Osteocyte (in vitro differentiated cells): ENCODE data around the gene ZNF217. TPM values are rescaled to one million over a fixed set of nuclear protein-coding genes. Genes with fewer than 3 reads are reported as not detected.
"Not testable (repeated sequence)": the region's sequence is repeated elsewhere in the genome, so short reads cannot be mapped to it uniquely, and the experiment has no call there.

Experiments
- DNase-seq: peaks from one replicate; pipeline ENCODE4 v3.0.0; 2021; ENCODE audit warnings: mixed read lengths; ENCODE audit not compliant: unreplicated experiment; ENCODE audit errors: extremely low spot score
- H3K27ac Mint-ChIP-seq: one replicate; pipeline ENCODE4 v1.8.0; 2021; ENCODE audit warnings: mild to moderate bottlenecking, mixed read lengths; ENCODE audit not compliant: unreplicated experiment
- H3K27me3 Mint-ChIP-seq: one replicate; pipeline ENCODE4 v1.8.0; 2021; ENCODE audit warnings: mixed read lengths; ENCODE audit not compliant: unreplicated experiment
- H3K36me3 Mint-ChIP-seq: one replicate; pipeline ENCODE4 v1.8.0; 2021; ENCODE audit warnings: mixed read lengths; ENCODE audit not compliant: unreplicated experiment
- H3K4me1 Mint-ChIP-seq: one replicate; pipeline ENCODE4 v1.8.0; 2021; ENCODE audit warnings: mixed read lengths; ENCODE audit not compliant: unreplicated experiment
- H3K4me3 Mint-ChIP-seq: one replicate; pipeline ENCODE4 v1.8.0; 2021; ENCODE audit warnings: mild to moderate bottlenecking, moderate library complexity, mixed read lengths; ENCODE audit not compliant: unreplicated experiment
- H3K9me3 Mint-ChIP-seq: one replicate; pipeline ENCODE4 v1.8.0; 2021; ENCODE audit warnings: mixed read lengths; ENCODE audit not compliant: unreplicated experiment
- CTCF ChIP-seq: fragments of 200-600 bp; sonication (generic); IDR thresholded peaks from 2 replicates; pipeline ENCODE4 v1.5.0; 2021; ENCODE audit warnings: antibody characterized with exemption, mild to moderate bottlenecking, moderate library complexity
- total RNA-seq: library from RNA; stranded (reverse); gene quantifications from 2 replicates; pipeline ENCODE4 v1.2.1, GENCODE V29; 2021

The ZNF217 gene
- total RNA-seq, 1 donor from 2014 or later, result 44.3 TPM

- Mint-ChIP-seq H3K9me3 (no peaks in the 10 kb centered on the region), H3K4me3 (no peak overlapping the region), H3K27me3 (no peaks in the 10 kb centered on the region), H3K36me3 (no peaks in the 10 kb centered on the region), H3K27ac (no peak overlapping the region), H3K4me1 (no peaks in the 10 kb centered on the region)
- TF ChIP-seq CTCF, result no peak
- no peak for DNase-seq
Observed at GRCh38 chr20:53530440-53530839, 63.2 kb downstream of the ZNF217 start.

GRCh38 chr20:53529658-53530057 lies 64.0 kb downstream of the ZNF217 start:
- no peak for DNase-seq
- no peaks in the 10 kb centered on the region for H3K4me1 Mint-ChIP-seq
- no peak for TF ChIP-seq CTCF
- no peaks in the 10 kb centered on the region for H3K36me3 Mint-ChIP-seq
- no peaks in the 10 kb centered on the region for H3K27me3 Mint-ChIP-seq
- H3K27ac Mint-ChIP-seq, result no peak overlapping the region
- H3K4me3 Mint-ChIP-seq, result no peak overlapping the region
- H3K9me3 Mint-ChIP-seq, result no peaks in the 10 kb centered on the region

- Mint-ChIP-seq H3K4me1 (no peaks in the 10 kb centered on the region), H3K36me3 (no peaks in the 10 kb centered on the region), H3K27ac (no peak overlapping the region), H3K9me3 (no peaks in the 10 kb centered on the region), H3K27me3 (no peaks in the 10 kb centered on the region), H3K4me3 (no peak overlapping the region)
- TF ChIP-seq CTCF, result no peak
- DNase-seq, result no peak
Observed at GRCh38 chr20:53527196-53527595, 66.4 kb downstream of the ZNF217 start.

- TF ChIP-seq CTCF, result no peak
- H3K4me1 Mint-ChIP-seq, result no peaks in the 10 kb centered on the region
- no peaks in the 10 kb centered on the region for H3K36me3 Mint-ChIP-seq
- no peak overlapping the region for H3K4me3 Mint-ChIP-seq
- H3K27me3 Mint-ChIP-seq, result no peaks in the 10 kb centered on the region
- no peak for DNase-seq
- no peak overlapping the region for H3K27ac Mint-ChIP-seq
- no peaks in the 10 kb centered on the region for H3K9me3 Mint-ChIP-seq
Observed at GRCh38 chr20:53524589-53525312, 68.9 kb downstream of the ZNF217 start.

- not testable (repeated sequence) for H3K4me3 Mint-ChIP-seq, H3K4me1 Mint-ChIP-seq, H3K27ac Mint-ChIP-seq, DNase-seq, H3K36me3 Mint-ChIP-seq, H3K9me3 Mint-ChIP-seq, H3K27me3 Mint-ChIP-seq
Observed at GRCh38 chr20:53523615-53524014, 70.0 kb downstream of the ZNF217 start.
